Esophagus mucosa (tissue), 1 donor: Measurements from ENCODE around the gene SPOCK1. TPM values are rescaled to one million over a fixed set of nuclear protein-coding genes. Genes with fewer than 3 reads are reported as not detected.

Experiments
- ATAC-seq: fragments of 200-7000 bp; cut with Tn5 transposase; one replicate; pipeline ENCODE4 v1.9.1; 2020
- total RNA-seq: library from RNA; stranded (reverse); gene quantifications from one replicate; pipeline ENCODE4 v1.2.4, GENCODE V29; 2023
- donor health status: DM: yes; HTN: yes; CAD: no.

SPOCK1 gene
- total RNA-seq, 1 donor from 2014 or later = 0.48 TPM

DNA sequence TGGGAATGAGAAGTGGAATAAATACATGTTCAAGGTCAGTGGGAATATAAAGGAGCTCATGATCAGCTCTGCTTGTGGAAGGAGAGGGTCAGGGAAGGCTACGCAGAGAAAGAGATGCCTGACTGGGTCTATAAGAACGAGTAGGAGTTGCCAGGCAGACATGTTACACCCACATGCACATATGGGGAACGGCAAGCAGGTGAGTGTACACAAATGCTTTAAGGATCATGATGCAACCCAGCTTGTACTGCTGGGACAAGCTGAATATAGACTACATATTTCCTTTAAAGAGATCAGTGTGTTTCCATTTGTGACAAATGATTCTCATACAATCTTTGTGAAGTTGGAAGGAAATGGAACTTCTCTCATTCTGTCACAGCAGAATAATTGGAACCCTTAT lies 141.7 kb downstream of the SPOCK1 start:
- ATAC-seq = no peak

DNA sequence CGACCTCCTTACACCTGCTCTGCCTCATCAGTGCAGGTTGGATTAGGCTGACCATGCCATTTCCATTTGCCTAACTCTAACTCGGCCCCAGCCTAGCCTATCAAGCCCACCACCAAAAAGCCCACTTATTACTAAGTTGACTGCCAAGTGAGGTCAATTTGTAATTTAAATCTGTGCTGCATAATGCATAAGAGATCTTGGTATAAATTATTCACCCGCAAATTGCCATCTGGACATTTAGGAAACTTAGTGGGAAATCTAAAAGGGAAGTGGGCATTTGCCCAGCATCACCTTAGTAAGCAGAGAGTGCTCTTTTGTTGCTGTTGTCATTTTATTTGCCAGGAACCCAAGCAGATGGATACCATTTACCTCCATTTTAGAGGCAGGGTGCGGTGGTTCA lies 143.0 kb downstream of the SPOCK1 start:
- no peak for ATAC-seq

DNA sequence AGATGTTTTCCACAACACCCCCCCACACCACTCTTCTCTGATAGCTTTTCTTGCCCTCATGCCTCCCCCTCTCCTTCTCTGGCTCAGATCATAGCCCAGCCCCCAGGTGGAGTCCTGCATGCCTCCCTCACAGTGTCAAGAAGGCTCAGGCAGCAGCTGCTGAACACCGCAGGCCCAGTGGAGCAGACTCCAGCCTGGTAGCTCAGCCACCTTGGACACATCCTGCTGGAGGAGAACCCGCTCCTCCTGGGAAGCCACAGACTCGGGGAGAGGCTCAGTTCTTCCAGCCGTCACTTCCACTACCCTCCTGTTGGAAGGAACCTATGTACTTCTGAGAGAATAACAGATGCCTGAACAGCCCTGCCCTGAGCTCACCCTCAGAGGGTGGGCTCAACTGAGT lies 143.4 kb downstream of the SPOCK1 start:
- no peak for ATAC-seq

DNA sequence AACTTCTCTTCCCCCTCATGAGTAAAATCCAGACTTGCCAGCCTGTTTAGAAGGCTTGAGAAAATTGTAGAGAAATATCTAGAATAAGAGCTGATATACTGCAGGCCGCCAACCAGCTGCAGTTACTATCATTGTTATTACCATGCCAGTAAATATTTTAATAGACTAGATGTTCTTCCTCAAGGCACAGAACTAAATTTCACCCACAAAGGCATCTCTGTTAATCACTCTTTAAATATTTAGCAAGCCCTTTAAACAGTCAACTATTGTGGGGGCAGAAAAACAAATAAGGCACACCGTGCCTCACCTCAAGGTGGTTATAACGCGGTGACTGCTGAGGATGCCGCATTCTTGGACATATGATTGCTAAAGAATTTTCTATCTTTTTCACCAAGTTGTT lies 147.0 kb downstream of the SPOCK1 start:
- ATAC-seq = no peak

DNA sequence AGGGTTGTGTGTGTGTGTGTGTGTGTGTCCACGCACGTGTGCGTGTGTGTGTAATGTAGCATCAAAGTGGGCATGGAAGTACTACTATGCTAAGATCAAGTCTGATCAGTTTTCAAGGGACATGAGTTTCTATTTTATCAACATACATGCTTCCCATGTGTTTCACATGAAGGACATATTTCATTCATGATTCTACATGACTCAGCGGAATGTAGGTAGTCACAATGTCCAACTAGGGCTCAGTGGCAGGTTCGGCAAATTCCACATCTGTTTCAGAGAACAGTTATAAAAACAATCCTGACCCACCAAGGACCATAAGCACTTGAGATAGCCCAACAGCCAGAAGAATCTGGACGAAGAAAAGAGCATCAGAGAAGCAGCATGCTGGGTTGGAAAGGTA lies 148.3 kb downstream of the SPOCK1 start:
- ATAC-seq = no peak

DNA sequence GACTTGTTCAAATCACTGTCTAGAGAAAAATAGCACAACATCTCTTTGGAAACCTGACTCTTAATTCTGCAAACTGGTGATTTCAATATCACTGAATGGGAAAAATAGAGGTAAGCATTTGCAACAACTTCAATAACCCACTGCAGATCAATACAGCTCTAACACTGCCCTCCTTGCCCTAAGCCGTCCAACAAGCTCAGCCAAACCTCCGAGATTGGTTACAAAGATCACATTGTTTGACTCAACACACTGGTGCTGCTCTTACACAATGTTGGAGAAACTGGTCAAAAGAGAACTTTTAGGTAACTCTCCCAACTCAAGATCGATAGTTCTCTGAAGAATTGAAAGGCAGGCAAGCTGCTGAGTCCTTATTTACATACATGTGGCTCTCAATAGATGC lies 150.4 kb downstream of the SPOCK1 start:
- ATAC-seq = no peak

DNA sequence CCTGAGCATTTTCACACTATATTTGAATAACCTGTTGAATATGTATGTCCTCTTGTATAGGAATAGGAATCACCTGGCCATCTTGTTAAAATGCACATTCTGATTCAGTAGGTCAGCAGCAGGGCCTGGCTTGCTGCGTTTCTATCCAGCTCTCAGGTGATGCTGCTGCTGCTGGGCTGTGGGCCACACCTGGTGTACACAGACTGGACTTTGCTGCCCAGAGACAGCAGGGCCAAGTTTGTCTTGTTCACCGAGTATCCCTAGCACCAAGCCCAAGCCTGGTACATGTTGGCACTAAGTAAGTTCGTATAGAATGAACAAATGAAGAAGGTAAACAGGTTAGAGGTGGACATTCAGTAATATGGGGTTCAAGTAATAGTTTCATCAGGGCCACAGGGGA lies 151.3 kb downstream of the SPOCK1 start:
- no peak for ATAC-seq

DNA sequence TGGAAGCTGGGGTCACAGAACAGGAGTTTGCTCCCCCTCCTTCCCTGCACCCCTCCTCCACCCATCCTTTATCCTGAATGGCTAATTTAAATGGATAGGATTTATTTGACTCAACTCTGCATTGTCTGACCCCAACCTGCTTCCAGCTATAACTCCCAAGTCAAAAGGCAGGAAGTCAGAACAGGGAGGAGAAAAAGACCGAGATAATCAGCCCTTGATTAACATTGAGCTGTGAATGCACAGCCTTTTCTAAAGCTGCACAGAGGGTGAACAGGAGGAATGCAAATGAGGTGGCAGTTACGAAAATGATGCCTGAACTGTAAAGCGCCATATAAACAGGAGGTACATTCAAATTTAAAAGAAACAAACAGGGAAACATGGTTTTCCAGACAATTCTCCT lies 152.8 kb downstream of the SPOCK1 start:
- no peak for ATAC-seq

DNA sequence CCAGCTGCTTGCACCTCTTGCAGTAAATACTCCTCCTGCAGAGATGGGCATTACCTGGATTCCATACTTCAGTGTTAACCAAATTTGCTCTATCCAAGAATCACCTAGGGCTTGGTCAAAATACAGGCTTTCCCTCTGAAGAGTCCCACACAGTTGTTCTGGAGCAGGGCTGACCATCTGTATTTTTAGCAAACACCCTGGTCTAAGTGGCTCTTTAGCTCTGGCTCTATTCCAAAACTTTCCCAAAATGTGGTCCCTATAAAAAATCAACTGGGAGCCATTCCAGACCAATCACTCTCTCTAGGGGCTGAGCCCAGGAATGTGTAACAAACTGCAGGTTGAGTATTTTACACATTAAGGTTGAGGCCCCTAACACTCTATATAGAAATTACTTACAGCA lies 153.7 kb downstream of the SPOCK1 start:
- no peak for ATAC-seq

DNA sequence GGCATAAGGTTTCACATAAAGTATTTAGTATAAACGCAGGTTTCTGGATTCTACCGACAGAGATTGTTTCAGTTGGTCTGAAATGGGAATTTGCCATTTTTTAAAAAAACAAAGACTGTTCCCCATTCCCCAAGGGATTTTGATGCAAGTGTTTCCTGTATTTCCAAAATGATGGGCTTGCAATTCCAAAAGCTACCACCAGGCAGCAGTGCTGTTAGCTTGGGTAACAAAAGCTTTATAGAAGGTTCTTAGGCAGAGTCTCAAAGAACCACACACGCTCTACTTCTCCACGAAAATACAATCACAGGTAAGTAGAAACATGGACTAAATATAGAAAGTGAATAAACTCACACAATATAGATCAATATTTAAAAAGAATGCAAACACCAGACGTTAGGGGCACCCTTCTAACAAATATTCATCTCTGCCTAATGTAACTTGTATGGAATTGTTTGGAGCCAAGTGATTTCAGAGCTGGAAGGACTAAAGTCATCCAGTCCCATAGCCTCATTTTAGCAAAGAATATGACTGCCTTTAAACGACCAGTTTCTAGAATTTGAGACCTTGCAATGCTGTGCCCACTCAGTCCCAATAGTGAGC lies 154.3 kb downstream of the SPOCK1 start:
- ATAC-seq = no peak

DNA sequence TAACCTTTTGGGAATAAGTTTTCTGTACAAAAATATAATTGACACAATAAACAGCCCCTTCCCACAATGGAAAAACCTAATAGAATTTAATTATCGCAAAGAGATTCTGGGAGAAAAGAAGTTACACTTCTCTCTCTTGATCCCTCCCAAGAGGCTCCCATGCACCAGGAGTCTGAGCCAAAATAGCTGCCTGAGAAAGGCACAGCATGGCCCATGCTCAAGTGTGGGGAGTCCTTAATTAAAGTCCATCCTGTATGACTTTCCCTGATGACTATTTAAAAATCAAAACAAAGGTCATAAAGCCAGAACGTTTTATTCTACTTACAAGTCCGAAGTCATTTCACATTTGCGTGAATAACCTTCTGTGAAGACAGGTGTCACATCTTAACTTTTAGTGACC lies 155.1 kb downstream of the SPOCK1 start:
- no peak for ATAC-seq

DNA sequence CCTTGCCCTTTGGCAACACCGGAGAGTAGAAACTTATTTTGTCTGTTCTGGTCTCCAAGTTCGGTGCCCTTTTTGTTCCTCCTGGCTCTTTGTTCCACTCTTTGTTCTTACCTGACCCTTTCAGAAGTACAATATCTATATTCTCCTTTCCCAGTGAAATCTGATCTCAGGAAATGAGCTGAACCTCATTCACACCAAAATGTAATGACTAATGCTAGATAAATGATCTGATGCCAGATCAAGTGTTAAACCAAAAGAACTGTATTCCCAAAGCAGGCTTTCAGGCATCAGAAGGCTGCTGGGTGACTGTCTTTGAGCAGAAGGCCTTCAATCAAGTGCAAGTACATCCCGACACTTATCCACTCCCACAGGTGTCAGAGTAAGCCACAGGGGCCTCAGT lies 156.4 kb downstream of the SPOCK1 start:
- ATAC-seq = no peak

DNA sequence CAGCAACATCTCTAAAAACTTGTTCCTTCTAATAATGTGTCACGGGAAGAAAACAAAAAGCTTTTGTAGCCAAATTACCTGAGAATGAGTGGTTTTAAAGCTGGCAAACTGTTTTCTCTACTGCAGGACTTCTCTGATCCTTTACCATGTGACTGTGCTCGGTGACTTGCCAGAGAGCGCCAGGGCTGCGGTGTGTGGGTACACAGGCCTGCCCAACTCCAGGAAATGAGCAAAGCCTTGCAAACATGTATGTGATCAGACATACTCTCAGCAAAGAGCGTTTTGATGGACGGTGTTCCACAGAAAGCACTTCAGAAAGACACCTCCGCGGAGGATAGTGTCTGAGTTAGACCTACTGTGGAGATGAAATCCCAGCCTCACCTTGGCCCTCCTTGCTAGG lies 157.3 kb downstream of the SPOCK1 start:
- no peak for ATAC-seq

DNA sequence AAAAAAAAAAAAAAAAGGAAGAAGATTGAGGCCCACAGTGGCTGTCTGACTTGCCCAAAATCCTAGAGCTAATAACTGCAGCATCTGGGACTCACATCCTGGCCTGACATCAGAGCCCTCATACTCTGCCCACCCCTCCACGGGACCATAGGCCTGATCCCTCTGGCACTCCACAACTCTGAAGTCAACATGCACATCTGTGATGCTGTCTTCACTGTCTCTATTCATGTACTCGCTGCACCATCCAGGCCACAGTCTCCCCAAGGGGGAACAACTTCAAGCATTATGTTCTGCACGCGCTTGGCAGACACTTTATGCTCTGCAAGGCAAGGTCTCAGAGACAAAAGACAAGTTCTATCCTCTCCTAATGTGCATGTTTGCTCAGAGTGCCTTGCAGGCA lies 158.2 kb downstream of the SPOCK1 start:
- no peak for ATAC-seq

DNA sequence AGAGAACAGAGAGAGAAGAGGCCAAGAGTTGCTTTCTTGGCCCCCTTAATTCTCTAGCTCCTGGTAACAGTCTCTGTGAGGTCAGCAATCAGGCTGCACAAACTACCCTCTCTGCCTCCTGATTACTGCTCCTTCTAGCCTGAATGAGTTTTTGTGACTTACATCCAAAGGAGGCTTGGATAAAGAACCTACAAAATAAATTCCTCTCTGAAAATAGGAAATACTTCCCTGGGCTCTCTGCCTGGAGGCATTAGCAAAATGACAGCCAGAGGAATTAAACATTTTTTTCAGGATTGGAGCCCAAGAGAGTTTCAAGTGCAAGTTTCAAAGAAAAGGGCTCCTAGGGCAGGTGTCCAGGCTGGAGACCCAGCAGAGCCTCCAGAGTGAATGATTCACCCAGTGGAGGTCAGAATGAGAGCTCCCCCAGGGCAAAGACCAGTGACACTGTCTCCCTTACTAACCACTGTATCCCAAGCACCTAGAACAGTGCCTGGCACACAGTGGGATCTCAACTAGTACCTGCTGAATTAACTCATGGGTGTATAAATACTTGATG lies 162.5 kb downstream of the SPOCK1 start:
- no peak for ATAC-seq

DNA sequence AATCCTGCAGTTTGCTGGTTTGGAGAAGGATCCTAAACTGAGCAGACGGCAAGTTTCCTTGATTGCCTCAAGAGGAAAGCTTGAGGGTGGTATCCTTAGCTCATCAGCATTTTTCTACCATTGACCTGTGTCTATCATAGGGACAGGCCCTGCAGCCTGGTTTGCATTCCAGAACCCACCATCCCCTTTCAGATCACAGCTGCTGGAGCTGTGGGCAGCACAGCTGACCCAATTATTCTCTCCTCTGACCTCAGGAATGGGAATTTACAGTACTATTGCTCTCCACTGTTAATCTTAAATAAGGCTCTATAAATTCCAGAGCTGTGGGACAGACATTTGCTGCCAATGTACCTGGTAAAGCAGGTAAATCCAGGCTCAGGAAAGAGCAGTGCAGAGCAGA lies 163.0 kb downstream of the SPOCK1 start:
- no peak for ATAC-seq

DNA sequence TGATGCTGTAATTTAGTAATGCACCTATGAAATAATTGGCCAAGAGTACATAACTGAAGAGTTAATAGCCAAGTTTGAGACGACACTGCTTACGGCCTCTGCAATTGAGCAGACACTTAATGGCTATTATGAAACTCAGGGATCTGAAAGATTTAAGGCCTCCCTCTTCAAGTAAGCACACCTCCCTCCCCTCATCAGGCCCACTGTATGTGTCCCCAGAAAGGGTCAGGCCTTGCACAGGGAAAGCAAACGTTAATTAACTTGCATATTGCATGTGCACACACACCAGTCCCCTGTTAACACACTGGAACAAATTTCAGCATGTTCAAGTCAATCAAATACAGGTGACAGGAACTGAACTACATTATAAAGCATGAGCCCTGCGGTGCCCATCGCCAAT lies 163.6 kb downstream of the SPOCK1 start:
- no peak for ATAC-seq

DNA sequence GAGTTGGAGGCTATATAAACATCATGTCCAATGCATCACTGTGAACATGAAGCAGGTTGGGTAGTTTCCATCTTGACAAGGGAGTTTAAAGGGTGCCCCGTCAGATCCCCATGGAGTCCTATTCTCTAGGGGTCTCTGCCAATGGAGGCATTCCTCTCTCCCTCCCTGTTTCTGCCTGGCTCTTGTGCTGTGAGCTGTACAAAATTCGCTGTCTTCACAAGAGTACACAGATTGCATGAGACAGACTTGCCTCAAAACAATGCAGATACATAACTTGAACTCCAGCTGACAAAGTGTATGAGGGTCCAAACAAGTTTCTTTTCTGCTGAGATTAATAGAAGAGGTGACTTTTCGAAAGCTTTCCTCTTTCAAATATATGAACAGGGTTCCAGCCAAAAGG lies 165.2 kb downstream of the SPOCK1 start:
- ATAC-seq = no peak

DNA sequence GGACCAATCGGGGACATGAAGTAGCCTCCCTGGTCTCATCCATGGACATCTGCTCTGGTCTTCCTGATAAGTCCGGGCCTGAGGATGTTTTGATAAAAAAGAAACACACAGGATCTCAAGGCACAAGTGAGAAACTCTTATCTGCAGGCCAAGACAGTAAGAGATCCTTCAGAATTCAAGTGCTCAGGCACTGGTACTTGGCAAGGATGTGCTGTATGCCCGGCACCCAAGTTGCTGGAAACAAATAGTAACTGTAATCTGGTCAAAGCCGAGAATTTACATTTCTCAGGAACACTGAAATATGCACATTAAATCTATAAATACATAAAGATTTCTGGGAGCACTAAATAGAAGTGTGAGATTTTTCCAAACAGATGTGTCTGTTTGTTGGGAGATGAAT lies 165.7 kb downstream of the SPOCK1 start:
- ATAC-seq = no peak

DNA sequence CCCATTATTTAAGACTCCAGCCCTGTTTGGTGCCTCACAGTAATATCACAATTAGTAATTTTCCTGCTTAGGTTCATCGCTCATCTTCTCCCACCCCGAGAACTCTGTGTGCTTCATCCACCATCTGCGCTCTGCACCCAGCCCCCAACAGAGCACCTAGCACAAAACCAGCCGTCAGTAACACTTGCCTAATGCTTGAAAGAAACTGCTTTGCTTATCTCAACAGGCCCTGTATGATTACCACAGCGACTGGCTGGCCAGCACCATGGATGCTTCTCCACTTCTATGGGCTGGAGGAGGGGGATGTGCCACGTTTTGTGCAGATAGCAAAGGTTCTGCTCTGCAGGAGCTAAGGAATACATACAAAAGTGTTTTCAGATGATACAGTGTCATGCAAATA lies 166.8 kb downstream of the SPOCK1 start:
- no peak for ATAC-seq

DNA sequence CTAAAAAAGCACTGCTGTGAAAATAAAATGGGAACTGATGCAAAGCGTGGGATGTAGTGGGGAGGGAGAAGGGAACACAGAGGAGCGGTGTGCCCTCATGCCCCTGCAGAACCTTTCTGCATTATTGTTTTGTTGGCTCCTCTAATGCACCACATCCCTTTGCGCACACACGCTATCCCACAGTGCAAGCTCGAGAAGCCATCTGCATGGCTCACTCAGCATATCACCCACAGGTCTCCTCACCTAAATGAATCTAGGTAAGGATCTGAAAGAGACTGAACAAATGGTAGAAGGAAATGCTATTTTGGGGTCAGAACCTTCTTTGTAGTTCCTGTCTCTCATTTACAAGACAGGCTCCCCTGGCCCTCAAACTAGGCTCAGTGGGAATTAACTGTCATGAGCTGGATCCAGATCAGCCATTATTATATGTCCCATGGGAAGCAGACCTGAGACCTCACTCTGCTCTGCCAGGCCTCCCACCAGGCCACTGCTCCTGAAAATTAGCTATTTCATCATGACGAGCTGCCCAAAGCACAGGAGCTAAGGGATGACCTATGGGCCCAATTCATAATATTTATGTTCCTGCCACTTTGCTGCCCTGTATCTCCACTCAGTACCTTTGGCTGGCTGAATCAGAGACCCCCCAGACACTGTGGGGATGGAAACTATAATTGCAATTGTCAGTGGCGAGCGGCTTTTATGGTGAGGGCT lies 169.4 kb downstream of the SPOCK1 start:
- no peak for ATAC-seq

DNA sequence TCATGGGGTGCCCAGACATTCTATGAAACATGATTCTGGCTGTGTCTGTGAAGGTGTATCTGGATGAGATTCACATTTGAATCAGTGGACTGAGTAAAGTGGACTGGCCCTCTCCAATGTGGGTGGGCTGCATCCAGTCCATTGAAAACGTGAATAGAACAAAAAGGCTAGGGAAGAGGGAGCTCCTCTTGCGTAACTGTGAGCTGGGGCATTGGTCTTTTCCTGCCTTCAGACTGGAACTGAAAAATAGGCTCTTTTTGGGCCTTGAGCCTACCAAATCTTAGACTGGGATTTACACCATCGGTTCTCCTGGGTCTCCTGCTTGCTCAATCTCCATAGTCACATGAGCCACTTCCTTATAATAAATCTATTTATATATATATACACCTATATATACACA lies 170.1 kb downstream of the SPOCK1 start:
- no peak for ATAC-seq

DNA sequence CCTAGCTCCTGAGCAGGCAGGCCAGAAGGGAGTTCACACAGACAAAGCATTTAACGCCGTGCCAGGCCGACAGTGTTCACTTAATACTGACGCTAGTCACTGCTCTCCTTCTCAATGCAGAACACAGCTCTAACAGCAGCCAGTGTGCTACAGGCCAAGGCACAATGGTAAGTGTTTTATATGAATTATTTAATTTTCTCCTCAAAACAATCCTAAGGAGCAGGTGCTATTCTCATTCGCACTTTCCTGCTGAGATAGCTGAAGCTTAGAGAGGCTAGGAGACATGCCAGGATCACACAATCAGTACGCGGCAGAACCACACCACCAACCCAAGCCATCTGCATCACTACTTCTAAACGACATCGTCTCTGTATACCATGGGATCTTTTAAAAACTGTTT lies 170.7 kb downstream of the SPOCK1 start:
- no peak for ATAC-seq

DNA sequence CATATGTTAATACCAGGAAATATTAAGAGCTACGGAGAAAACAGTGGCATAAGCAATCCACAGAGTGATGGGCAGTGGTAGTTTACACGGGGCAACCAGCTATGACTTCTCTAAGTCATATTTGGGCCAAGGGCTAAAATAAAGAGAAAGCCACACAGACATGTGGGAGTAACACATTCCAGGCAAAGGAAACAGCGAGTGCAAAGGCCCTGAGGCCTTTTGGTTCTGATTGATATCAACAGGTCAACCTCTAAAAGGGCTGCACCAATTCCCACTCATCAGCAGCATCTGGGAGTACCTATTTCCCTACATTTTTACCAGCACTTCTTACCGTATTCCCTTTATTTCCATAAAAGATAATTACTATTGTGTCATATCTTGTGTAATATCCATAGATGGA lies 173.4 kb downstream of the SPOCK1 start:
- no peak for ATAC-seq
